ENCODE data around the gene LRRC28.

GRCh38 chr15:99434506-99435112, 183.3 kb downstream of the LRRC28 start:
- no peak for TF ChIP-seq CTCF (IDR thresholded peaks at IDR 0.05 in 2 of 3, conservative IDR thresholded peaks at IDR 0.05 in 1 of 3; ENCODE audit: control insufficient read depth in 2 of 3, extremely low read depth in 1 of 3, insufficient read depth in 1 of 3, low read depth in 3 of 3, low read length in 3 of 3)
- TF ChIP-seq MXI1 (IDR thresholded peaks at IDR 0.05; ENCODE audit: low read depth, low read length): no peak
